CD4-positive, alpha-beta T cell treated with Interleukin-10 for 1 hour (primary cell): ENCODE measurements around the gene MAPRE2.

Source experiments
- DNase-seq: peaks from one replicate; pipeline ENCODE4 v3.0.0-alpha.2; 2020

The MAPRE2 gene

GRCh38 chr18:35040988-35041814, at the start of gene MAPRE2:
Gene MAPRE2, plus strand, starts transcription at chr18:35041413. Its CDS starts 127 bp downstream, at chr18:35041540.
- peak; percentile 99 for DNase-seq

GRCh38 chr18:34991561-34991960, 49.7 kb upstream of the MAPRE2 start:
- no peak for DNase-seq

GRCh38 chr18:34993289-34993688, 47.9 kb upstream of the MAPRE2 start:
- DNase-seq, result no peak

- DNase-seq, result no peak
Observed at GRCh38 chr18:34995746-34996145, 45.5 kb upstream of the MAPRE2 start.

- no peak for DNase-seq
Observed at GRCh38 chr18:34998661-34999060, 42.6 kb upstream of the MAPRE2 start.

- no peak for DNase-seq
Observed at GRCh38 chr18:34999756-35000289, 41.4 kb upstream of the MAPRE2 start.

GRCh38 chr18:35000457-35000856, 40.8 kb upstream of the MAPRE2 start:
- no peak for DNase-seq

GRCh38 chr18:35002120-35002519, 39.1 kb upstream of the MAPRE2 start:
- no peak for DNase-seq

GRCh38 chr18:35005963-35006577, 35.1 kb upstream of the MAPRE2 start:
- peak; percentile 71 for DNase-seq

GRCh38 chr18:35010156-35010555, 31.1 kb upstream of the MAPRE2 start:
- DNase-seq, result no peak

- no peak for DNase-seq
Observed at GRCh38 chr18:35010993-35011392, 30.2 kb upstream of the MAPRE2 start.

- no peak for DNase-seq
Observed at GRCh38 chr18:35019933-35020332, 21.3 kb upstream of the MAPRE2 start.

- DNase-seq, result no peak
Observed at GRCh38 chr18:35022426-35023001, 18.7 kb upstream of the MAPRE2 start.

- no peak for DNase-seq
Observed at GRCh38 chr18:35024196-35024595, 17.0 kb upstream of the MAPRE2 start.

GRCh38 chr18:35024965-35025364, 16.2 kb upstream of the MAPRE2 start:
- DNase-seq, result no peak

GRCh38 chr18:35026407-35027061, 14.7 kb upstream of the MAPRE2 start:
- peak; percentile 62 for DNase-seq

- no peak for DNase-seq
Observed at GRCh38 chr18:35027206-35027605, 14.0 kb upstream of the MAPRE2 start.

- no peak for DNase-seq
Observed at GRCh38 chr18:35028536-35028935, 12.7 kb upstream of the MAPRE2 start.

- no peak for DNase-seq
Observed at GRCh38 chr18:35029103-35029502, 12.1 kb upstream of the MAPRE2 start.

- peak; percentile 62 for DNase-seq
Observed at GRCh38 chr18:35029770-35030169, 11.4 kb upstream of the MAPRE2 start.

GRCh38 chr18:35030277-35030989, 10.8 kb upstream of the MAPRE2 start:
- peak; percentile 58 for DNase-seq

GRCh38 chr18:35032113-35032512, 9.1 kb upstream of the MAPRE2 start:
- no peak for DNase-seq

- no peak for DNase-seq
Observed at GRCh38 chr18:35038029-35038428, 3.2 kb upstream of the MAPRE2 start.
